H1 (cell line): Measurements from ENCODE around the gene SCN2B.

ENCODE experiments used
- BRCA1 ChIP-seq: IDR thresholded peaks from 2 replicates; pipeline ENCODE4 v1.6.1; 2012; ENCODE audit warnings: low read depth, low read length, improper control_type of control experiment
- CTCF ChIP-seq, 3 experiments: IDR thresholded peaks; 1 replicate in 2 of 3; 2 replicates in 1 of 3; pipeline versions ENCODE4 v1.5.1 to v1.6.1; 2011; ENCODE audit warnings: low read length in 3 of 3, mild to moderate bottlenecking in 3 of 3, inconsistent platforms in 2 of 3, low read depth in 1 of 3, moderate library complexity in 1 of 3; ENCODE audit not compliant: insufficient read depth in 1 of 3; ENCODE audit errors: control extremely low read depth in 1 of 3
- EP300 ChIP-seq, 2 experiments: IDR thresholded peaks; 1 replicate in 1 of 2; 2 replicates in 1 of 2; pipeline ENCODE4 v1.6.1; 2011 to 2012; ENCODE audit warnings: low read depth in 2 of 2, low read length in 2 of 2, mild to moderate bottlenecking in 2 of 2, borderline replicate concordance in 1 of 2, inconsistent platforms in 1 of 2, moderate library complexity in 1 of 2
- NRF1 ChIP-seq: IDR thresholded peaks from 2 replicates; pipeline ENCODE4 v1.6.1; 2011; ENCODE audit warnings: mild to moderate bottlenecking, low read depth, low read length, improper control_type of control experiment
- PHF8 ChIP-seq: fragments of 200-600 bp; sonication (generic); conservative IDR thresholded peaks from 2 replicates; pipeline ENCODE4 v1.7.1; 2012; ENCODE audit warnings: low read depth, mild to moderate bottlenecking, inconsistent platforms, low read length, moderate library complexity
- POLR2A ChIP-seq, 2 experiments: IDR thresholded peaks; 1 replicate in 1 of 2; 2 replicates in 1 of 2; pipeline ENCODE4 v1.6.1; 2011; ENCODE audit warnings: low read depth in 2 of 2, low read length in 2 of 2, mild to moderate bottlenecking in 2 of 2; ENCODE audit errors: control extremely low read depth in 1 of 2
- SP1 ChIP-seq: IDR thresholded peaks from 2 replicates; pipeline ENCODE4 v1.6.1; 2011; ENCODE audit warnings: low read depth, low read length
- USF2 ChIP-seq: IDR thresholded peaks from 2 replicates; pipeline ENCODE4 v1.6.1; 2011; ENCODE audit warnings: low read length, improper control_type of control experiment
- YY1 ChIP-seq: IDR thresholded peaks from 2 replicates; pipeline ENCODE4 v1.6.1; 2011; ENCODE audit warnings: low read depth, mild to moderate bottlenecking, low read length

- no peak for TF ChIP-seq NRF1
- no peak for TF ChIP-seq CTCF (IDR thresholded peaks at IDR 0.05; ENCODE audit: control extremely low read depth in 1 of 3, insufficient read depth in 1 of 3, low read depth in 1 of 3, low read length in 3 of 3)
- TF ChIP-seq BRCA1: no peak
- TF ChIP-seq POLR2A (IDR thresholded peaks at IDR 0.05; ENCODE audit: control extremely low read depth in 1 of 2, low read depth in 2 of 2, low read length in 2 of 2): no peak
- no peak for TF ChIP-seq USF2
- TF ChIP-seq EP300 (IDR thresholded peaks at IDR 0.05; ENCODE audit: borderline replicate concordance in 1 of 2, low read depth in 2 of 2, low read length in 2 of 2): no peak
- TF ChIP-seq YY1: no peak
- TF ChIP-seq SP1: no peak
- TF ChIP-seq PHF8: no peak
Measured at GRCh38 chr11:118135051-118135795, 41.2 kb downstream of the SCN2B start.
